Lower leg skin (tissue), 4 donors: ENCODE data around the gene MCTP1. TPM values are rescaled to one million over a fixed set of nuclear protein-coding genes. Genes with fewer than 3 reads are reported as not detected.

ENCODE experiments used
- DNase-seq, 2 donors: peaks; one replicate each; pipeline ENCODE4 v3.0.0-alpha.2; 2019; ENCODE audit warnings: low spot score in 2 of 2
- H3K4me3 ChIP-seq: fragments of 200-600 bp; sonication (generic); 2 replicates; pipeline ENCODE4 v1.5.1; 2017; ENCODE audit warnings: mild to moderate bottlenecking, low read depth; ENCODE audit not compliant: poor library complexity, severe bottlenecking
- CTCF ChIP-seq, 3 donors: fragments of 450-650 bp; IDR thresholded peaks; one replicate each; pipeline ENCODE4 v1.5.1; 2016; ENCODE audit warnings: antibody characterized with exemption in 3 of 3, mild to moderate bottlenecking in 3 of 3, moderate library complexity in 2 of 3
- POLR2A ChIP-seq, 2 donors: fragments of 450-650 bp; IDR thresholded peaks; one replicate each; pipeline ENCODE4 v1.6.1; 2016 to 2017; ENCODE audit warnings: antibody characterized with exemption in 2 of 2, mild to moderate bottlenecking in 1 of 2, moderate library complexity in 1 of 2
- WGBS, 2 donors: methylation state at CpG; one replicate each; pipeline ENCODE4 v1.1.5; 2018; 5-methylcytosine and 5-hydroxymethylcytosine counted together
- intact Hi-C: fragments of 100-400 bp; cut with DNase I; formaldehyde crosslinking; loops from one replicate; pipeline ENCODE4 v1.15.0; 2023; ENCODE audit warnings: low total_unique reads
- total RNA-seq, 4 donors: library from RNA; depleted of rRNA; stranded (reverse); fragments of >200 nt; gene quantifications; one replicate each; pipeline ENCODE4 v1.1.0, GENCODE V29; 2016

Gene MCTP1
- total RNA-seq, 4 donors from 2014 or later = 6.3 to 36.5 (median 9.8) TPM

GRCh38 chr5:94812232-94812631 is 472.7 kb downstream of the MCTP1 start:
- intact Hi-C loops = no loop called here
- H3K4me3 ChIP-seq = no peak overlapping the region
- 58 to 68% methylated on average over 2 of the region's 2 CpGs for WGBS, 2 donors
- TF ChIP-seq CTCF (IDR thresholded peaks at IDR 0.05) (no peak), POLR2A (IDR thresholded peaks at IDR 0.05) (no peak)
- DNase-seq = no peak

- 81 to 92% methylated on average over 6 of the region's 6 CpGs for WGBS, 2 donors
- intact Hi-C loops = no loop called here
- TF ChIP-seq POLR2A (IDR thresholded peaks at IDR 0.05) (no peak), CTCF (IDR thresholded peaks at IDR 0.05) (no peak)
- H3K4me3 ChIP-seq = no peak overlapping the region
- DNase-seq = no peak
These were observed 473.6 kb downstream of the MCTP1 start for GRCh38 chr5:94811331-94811730.

- H3K4me3 ChIP-seq = no peak overlapping the region
- WGBS, 2 donors = 93 to 96% methylated on average over 2 of the region's 2 CpGs
- no peak for DNase-seq
- TF ChIP-seq CTCF (IDR thresholded peaks at IDR 0.05) (no peak), POLR2A (IDR thresholded peaks at IDR 0.05) (no peak)
- intact Hi-C loops = no loop called here
These were observed 474.0 kb downstream of the MCTP1 start for GRCh38 chr5:94810877-94811276.

GRCh38 chr5:94810281-94810680 is 474.6 kb downstream of the MCTP1 start:
- DNase-seq = no peak
- no peak overlapping the region for H3K4me3 ChIP-seq
- TF ChIP-seq CTCF (IDR thresholded peaks at IDR 0.05) (no peak), POLR2A (IDR thresholded peaks at IDR 0.05) (no peak)
- intact Hi-C loops = no loop called here

- H3K4me3 ChIP-seq = no peak overlapping the region
- TF ChIP-seq CTCF (IDR thresholded peaks at IDR 0.05) = no peak
- TF ChIP-seq POLR2A (IDR thresholded peaks at IDR 0.05) = no peak
- no peak for DNase-seq
- intact Hi-C loops = no loop called here
These were observed 476.4 kb downstream of the MCTP1 start for GRCh38 chr5:94808497-94808896.

- DNase-seq = no peak
- TF ChIP-seq CTCF (IDR thresholded peaks at IDR 0.05) = no peak
- no peak for TF ChIP-seq POLR2A (IDR thresholded peaks at IDR 0.05)
- no peak overlapping the region for H3K4me3 ChIP-seq
- WGBS, 2 donors = 90 to 98% methylated on average over 1 of the region's 1 CpG
- intact Hi-C loops = no loop called here
These were observed 476.9 kb downstream of the MCTP1 start for GRCh38 chr5:94807985-94808384.
